OCI-LY3 (cell line): ENCODE data around the gene ARID5B.

Source experiments
- H2AFZ ChIP-seq: fragments of 200-600, 300-600 bp; shearing (Covaris generic); 2 replicates; pipeline ENCODE4 v1.6.0; 2014; ENCODE audit warnings: antibody characterized with exemption, low read depth, low read length
- H3K27ac ChIP-seq: fragments of 200-600, 300-600 bp; sonication (generic); 2 replicates; pipeline ENCODE4 v1.5.1; 2014; ENCODE audit warnings: mild to moderate bottlenecking, low read length, moderate library complexity, mixed read lengths
- H3K27me3 ChIP-seq: fragments of 200-600, 300-600 bp; sonication (generic); 2 replicates; pipeline ENCODE4 v1.6.1; 2014; ENCODE audit warnings: low read depth, low read length, mixed read lengths
- H3K36me3 ChIP-seq: fragments of 200-600, 300-600 bp; sonication (generic); replicated peaks from 2 replicates; pipeline ENCODE3; 2014; ENCODE audit warnings: low read depth, low read length, mixed read lengths
- H3K4me1 ChIP-seq: fragments of 300-600, 200-600 bp; sonication (generic); 2 replicates; pipeline ENCODE4 v1.6.1; 2014; ENCODE audit warnings: low read length, mixed read lengths
- H3K4me2 ChIP-seq: fragments of 200-600, 300-600 bp; sonication (generic); 2 replicates; pipeline ENCODE4 v1.6.1; 2014; ENCODE audit warnings: low read length, mixed read lengths
- H3K4me3 ChIP-seq: fragments of 300-600, 200-600 bp; sonication (generic); 2 replicates; pipeline ENCODE4 v1.5.1; 2014; ENCODE audit warnings: antibody characterized with exemption, mild to moderate bottlenecking, low read length, moderate library complexity
- H3K79me2 ChIP-seq: fragments of 300-600, 200-600 bp; shearing (Covaris generic); 2 replicates; pipeline ENCODE4 v1.6.1; 2014; ENCODE audit warnings: mild to moderate bottlenecking, low read length, mixed read lengths
- H3K9ac ChIP-seq: fragments of 300-600, 200-600 bp; shearing (Covaris generic); 2 replicates; pipeline ENCODE4 v1.6.0; 2014; ENCODE audit warnings: mild to moderate bottlenecking, low read length, moderate library complexity
- H3K9me3 ChIP-seq: fragments of 200-600, 300-600 bp; shearing (Covaris generic); 2 replicates; pipeline ENCODE4 v1.6.1; 2014; ENCODE audit warnings: low read length, mixed read lengths; ENCODE audit not compliant: insufficient read depth
- H4K20me1 ChIP-seq: fragments of 200-600, 300-600 bp; sonication (generic); 2 replicates; pipeline ENCODE4 v1.6.1; 2016; ENCODE audit warnings: low read length, mixed read lengths; ENCODE audit not compliant: insufficient read depth
- EZH2phosphoT487 ChIP-seq: fragments of 200-600 bp; shearing (Covaris generic); IDR thresholded peaks from 2 replicates; pipeline ENCODE4 v1.6.1; 2018; ENCODE audit warnings: antibody characterized with exemption, mixed run types, low read depth
- TF ChIP-seq, protein P1 (sequence below): fragments of 200-600, 300-600 bp; sonication (generic); IDR thresholded peaks from 2 replicates; pipeline ENCODE4 v1.5.1; 2014; ENCODE audit warnings: antibody characterized with exemption, low read length, low read depth

The ARID5B gene

GRCh38 chr10:62057359-62057758 lies 155.9 kb downstream of the ARID5B start:
- no peaks in the 10 kb centered on the region for H3K27me3 ChIP-seq
- H4K20me1 ChIP-seq: no peaks in the 10 kb centered on the region
- H2AFZ ChIP-seq: no peak overlapping the region
- H3K4me1 ChIP-seq: peaks cover 22% of the 10 kb centered on the region
- no peaks in the 10 kb centered on the region for H3K9me3 ChIP-seq
- TF ChIP-seq EZH2phosphoT487: no peak
- TF ChIP-seq, protein P1, sequence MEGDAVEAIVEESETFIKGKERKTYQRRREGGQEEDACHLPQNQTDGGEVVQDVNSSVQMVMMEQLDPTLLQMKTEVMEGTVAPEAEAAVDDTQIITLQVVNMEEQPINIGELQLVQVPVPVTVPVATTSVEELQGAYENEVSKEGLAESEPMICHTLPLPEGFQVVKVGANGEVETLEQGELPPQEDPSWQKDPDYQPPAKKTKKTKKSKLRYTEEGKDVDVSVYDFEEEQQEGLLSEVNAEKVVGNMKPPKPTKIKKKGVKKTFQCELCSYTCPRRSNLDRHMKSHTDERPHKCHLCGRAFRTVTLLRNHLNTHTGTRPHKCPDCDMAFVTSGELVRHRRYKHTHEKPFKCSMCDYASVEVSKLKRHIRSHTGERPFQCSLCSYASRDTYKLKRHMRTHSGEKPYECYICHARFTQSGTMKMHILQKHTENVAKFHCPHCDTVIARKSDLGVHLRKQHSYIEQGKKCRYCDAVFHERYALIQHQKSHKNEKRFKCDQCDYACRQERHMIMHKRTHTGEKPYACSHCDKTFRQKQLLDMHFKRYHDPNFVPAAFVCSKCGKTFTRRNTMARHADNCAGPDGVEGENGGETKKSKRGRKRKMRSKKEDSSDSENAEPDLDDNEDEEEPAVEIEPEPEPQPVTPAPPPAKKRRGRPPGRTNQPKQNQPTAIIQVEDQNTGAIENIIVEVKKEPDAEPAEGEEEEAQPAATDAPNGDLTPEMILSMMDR: no peak
- H3K36me3 ChIP-seq: peaks cover 43% of the 10 kb centered on the region
- H3K9ac ChIP-seq: no peak overlapping the region
- no peak overlapping the region for H3K4me3 ChIP-seq
- no peak overlapping the region for H3K27ac ChIP-seq
- H3K79me2 ChIP-seq: no peaks in the 10 kb centered on the region; the same call in 1 of the 2 replicates
- H3K4me2 ChIP-seq: no peak overlapping the region

DNA sequence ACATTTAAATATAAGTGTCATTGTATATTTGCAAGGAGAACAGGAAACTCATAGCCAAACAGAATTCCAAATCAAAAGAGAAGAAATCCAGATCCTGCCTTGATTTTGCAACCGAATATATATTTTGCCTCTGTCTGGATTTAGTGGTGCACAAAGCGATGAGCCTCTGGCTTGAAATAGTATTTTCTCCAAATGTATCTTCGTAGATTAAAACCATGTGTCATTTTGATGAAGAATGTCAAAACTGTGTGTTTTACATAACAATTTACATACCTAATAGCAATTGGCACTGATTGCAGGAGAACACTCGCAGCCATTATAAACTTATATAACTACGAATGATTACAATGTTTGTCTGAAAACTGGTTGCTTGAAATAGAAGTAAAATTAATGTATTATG lies 156.4 kb downstream of the ARID5B start:
- H3K27ac ChIP-seq: no peak overlapping the region
- H3K79me2 ChIP-seq: no peaks in the 10 kb centered on the region
- no peaks in the 10 kb centered on the region for H3K9me3 ChIP-seq
- H3K4me1 ChIP-seq: peaks cover 22% of the 10 kb centered on the region
- no peaks in the 10 kb centered on the region for H3K27me3 ChIP-seq
- no peak overlapping the region for H3K4me2 ChIP-seq
- H3K4me3 ChIP-seq: no peak overlapping the region
- no peak for TF ChIP-seq EZH2phosphoT487
- TF ChIP-seq, protein P1: no peak
- H3K9ac ChIP-seq: no peak overlapping the region
- H4K20me1 ChIP-seq: no peaks in the 10 kb centered on the region
- peaks cover 38% of the 10 kb centered on the region for H3K36me3 ChIP-seq
- H2AFZ ChIP-seq: no peak overlapping the region

- Histone ChIP-seq H4K20me1 (no peaks in the 10 kb centered on the region), H3K4me2 (no peak overlapping the region), H2AFZ (no peak overlapping the region), H3K79me2 (no peaks in the 10 kb centered on the region), H3K9ac (no peak overlapping the region), H3K4me1 (peaks cover 19% of the 10 kb centered on the region), H3K27me3 (no peaks in the 10 kb centered on the region), H3K36me3 (peaks cover 35% of the 10 kb centered on the region), H3K27ac (no peak overlapping the region), H3K9me3 (no peaks in the 10 kb centered on the region), H3K4me3 (no peak overlapping the region)
- no peak for TF ChIP-seq EZH2phosphoT487
- TF ChIP-seq, protein P1: no peak
These were observed 157.0 kb downstream of the ARID5B start for GRCh38 chr10:62058476-62058875.

GRCh38 chr10:62058896-62059216 lies 157.4 kb downstream of the ARID5B start:
- no peak overlapping the region for H3K4me2 ChIP-seq
- H3K4me3 ChIP-seq: no peak overlapping the region
- TF ChIP-seq, protein P1: no peak
- no peak for TF ChIP-seq EZH2phosphoT487

More at GRCh38 chr10:62058896-62059216, 157.4 kb downstream of the ARID5B start:
- Histone ChIP-seq H3K9ac (no peak overlapping the region), H2AFZ (no peak overlapping the region), H3K79me2 (no peaks in the 10 kb centered on the region), H4K20me1 (no peaks in the 10 kb centered on the region), H3K9me3 (no peaks in the 10 kb centered on the region), H3K4me1 (peaks cover 15% of the 10 kb centered on the region), H3K36me3 (peaks cover 35% of the 10 kb centered on the region), H3K27ac (no peak overlapping the region), H3K27me3 (no peaks in the 10 kb centered on the region)
